GM19455 (cell line): ENCODE measurements around the gene MEG3.

Experiments
- ATAC-seq: cut with Tn5 transposase; IDR thresholded peaks from one replicate; pipeline ENCODE4 v1.9.1; 2021; ENCODE audit not compliant: unreplicated experiment

MEG3 gene

GRCh38 chr14:100879194-100879593 is 53.3 kb downstream of the MEG3 start:
- ATAC-seq: no peak

- no peak for ATAC-seq
Observed at GRCh38 chr14:100879782-100880181, 53.9 kb downstream of the MEG3 start.

DNA sequence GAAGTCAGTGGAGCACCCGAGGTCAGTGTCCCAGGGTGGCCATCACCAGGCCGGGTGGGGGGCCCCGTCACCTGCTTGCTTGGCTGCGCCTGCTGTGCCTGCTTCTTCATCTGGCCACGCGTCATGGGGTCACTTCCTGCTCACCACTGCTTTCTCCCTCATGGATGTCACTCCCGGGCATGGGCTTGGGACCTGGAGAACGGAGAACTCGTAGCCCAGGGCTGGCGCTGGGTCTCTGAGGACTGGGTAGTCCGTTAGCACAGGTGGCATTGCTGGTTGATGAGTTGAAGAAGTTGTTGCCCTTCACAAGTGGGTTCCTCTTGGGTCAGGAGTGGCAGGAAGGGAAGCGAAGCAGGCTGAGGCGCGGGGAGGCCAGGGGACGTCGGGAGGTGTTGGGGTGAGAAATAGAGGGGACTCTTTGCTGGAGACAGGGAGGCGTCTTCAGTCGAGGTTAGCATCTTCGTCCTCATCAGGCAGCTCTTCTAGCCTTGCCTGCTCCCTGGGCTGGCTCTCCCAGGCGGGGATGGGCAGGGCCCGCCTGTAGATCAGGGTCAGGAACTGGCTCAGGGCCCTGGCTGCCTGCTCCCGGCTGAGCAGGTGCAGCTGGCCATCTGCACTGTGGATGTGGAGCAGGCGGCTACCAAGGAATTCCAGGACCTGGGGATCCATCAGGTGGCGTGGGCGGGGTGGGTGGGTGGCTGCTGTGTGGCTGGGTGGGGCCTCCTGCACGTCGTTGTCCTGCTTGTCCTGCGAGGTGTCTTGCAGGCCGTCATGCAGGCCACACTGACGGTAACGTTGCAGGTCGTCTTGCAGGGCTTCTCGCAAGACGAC is 54.6 kb downstream of the MEG3 start:
- ATAC-seq: no peak

DNA sequence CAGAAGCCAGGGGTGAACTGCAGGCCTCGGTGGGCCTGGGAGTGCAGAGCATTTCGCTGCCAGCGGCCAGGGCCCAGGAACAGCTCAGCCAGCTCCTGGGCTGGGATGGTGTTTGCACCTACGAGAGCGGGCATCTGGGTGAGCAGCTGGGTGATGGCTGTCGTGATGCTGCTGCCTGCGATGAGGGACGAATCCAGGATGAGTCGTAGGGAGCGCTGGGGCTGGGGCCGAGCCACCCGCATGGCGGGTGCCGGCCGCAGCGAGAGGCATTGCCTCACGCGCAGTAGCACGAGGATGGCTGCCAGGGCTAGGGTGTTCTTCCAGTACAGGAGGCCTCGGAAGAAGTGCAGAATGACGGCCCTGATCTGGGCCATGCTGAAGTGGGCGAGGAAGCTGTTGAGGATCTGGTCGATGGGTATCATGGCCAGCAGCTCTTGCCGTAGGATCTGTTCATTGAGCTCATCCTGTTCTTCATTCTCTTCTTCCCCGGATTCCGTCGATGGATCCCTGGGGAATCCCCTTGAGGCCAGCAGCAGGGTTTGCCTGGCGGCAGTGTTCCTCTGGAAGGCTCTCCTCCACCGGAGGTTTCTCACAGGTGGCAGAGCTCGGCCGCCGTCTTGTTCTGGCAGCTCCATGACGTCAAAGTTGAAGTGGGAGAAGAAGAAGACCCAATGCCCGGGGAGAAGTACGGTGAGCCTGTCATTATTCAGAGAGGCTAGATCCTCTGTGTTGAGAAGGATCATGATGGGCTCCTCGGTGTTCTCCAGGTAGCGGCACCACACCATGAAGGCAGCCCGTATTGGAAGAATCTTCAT is 55.5 kb downstream of the MEG3 start:
- ATAC-seq: no peak

GRCh38 chr14:100882026-100882967 is 56.4 kb downstream of the MEG3 start:
- ATAC-seq: no peak

- ATAC-seq: no peak
Observed at GRCh38 chr14:100882991-100883788, 57.3 kb downstream of the MEG3 start.

- ATAC-seq: no peak
Observed at GRCh38 chr14:100883789-100884101, 57.8 kb downstream of the MEG3 start.

DNA sequence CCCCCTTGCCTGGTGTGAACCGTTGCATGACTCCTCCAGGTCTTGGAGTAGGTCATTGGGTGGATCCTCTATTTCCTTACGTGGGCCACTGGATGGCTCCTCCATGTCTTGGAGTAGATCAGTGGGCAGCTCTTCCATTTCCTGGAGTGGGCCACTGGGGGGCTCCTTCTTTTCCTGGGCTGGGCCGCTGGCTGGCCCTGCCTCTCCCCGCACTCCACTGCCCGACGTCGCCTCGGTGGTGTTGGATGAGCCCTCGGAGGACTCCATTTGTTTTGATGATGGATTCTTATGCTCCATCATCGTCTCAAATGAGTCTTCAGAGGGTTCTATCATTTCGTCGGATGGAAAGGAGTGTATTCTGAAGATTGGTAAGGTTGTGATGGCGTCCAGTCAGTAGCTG is 58.5 kb downstream of the MEG3 start:
- no peak for ATAC-seq

- ATAC-seq: no peak
Observed at GRCh38 chr14:100885196-100885595, 59.3 kb downstream of the MEG3 start.

DNA sequence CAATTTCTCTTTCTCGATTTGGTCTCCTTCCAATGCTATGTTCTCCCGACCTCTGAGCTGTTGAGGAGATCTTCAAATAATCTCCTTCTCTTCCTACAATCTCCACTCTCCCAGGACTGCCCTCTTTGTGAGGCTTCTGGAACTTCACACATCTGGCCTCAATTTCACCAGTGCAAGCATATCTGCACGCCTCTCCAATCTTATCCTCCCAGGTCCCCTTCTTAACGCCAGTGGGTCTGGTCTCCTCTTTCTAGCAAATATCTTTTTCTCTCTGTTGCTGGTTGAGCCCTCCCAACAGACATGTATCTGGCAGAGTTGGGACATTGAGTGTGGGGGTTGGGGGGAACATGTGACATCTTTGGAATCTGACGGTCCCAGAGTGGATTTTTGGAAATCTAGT is 59.7 kb downstream of the MEG3 start:
- ATAC-seq: no peak

DNA sequence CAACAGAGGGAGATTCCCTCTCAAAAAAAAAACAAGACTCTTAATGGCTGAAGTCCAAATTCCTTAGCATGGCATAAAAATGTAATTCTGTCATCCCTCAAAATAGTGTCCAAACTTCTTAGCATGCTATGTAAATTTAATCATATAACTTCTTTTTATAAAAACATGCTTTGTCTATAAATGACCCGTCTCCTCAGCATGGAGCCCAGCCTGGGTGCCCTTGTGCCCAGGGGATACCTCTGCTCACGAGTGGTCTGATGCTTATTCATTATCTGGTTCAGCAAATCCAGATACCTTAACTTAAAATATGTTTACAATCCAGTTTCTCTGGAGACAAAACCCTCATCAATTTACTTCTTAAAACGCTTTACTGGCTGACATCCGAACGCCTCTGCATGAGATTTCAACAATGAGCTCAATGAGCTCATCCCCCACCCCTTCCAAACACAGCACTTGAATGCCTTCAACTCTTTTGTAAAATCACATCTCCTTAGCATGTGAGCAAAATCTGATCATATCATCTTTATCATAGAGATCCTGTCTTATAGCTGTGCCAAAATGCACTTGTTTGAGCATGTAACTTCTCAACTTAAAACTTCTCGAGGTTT is 61.9 kb downstream of the MEG3 start:
- no peak for ATAC-seq

DNA sequence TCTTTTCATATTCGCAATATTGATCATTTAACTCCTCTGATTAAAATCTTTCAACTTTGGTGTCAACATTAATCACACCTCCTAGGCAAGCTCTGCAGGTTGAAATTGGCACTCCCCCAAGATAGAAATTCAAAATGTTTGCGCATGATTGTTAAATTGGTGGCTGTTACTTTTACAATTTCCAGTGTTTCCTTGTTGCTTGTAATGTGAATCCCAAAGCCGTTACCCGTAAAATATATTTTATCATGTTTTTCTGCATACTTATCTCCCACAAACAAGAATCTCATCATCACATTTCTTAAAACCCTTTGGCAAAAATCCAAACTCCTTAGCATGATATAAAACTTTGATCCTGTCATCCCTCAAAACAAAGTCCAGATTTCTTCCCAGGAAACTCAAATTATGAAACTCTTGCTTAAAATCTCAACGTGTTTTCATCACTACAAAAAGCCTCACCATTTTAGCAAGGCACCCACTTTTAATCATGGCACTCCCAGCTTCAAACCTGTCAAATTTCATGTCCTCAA is 62.9 kb downstream of the MEG3 start:
- no peak for ATAC-seq

- no peak for ATAC-seq
Observed at GRCh38 chr14:100889641-100890040, 63.7 kb downstream of the MEG3 start.

DNA sequence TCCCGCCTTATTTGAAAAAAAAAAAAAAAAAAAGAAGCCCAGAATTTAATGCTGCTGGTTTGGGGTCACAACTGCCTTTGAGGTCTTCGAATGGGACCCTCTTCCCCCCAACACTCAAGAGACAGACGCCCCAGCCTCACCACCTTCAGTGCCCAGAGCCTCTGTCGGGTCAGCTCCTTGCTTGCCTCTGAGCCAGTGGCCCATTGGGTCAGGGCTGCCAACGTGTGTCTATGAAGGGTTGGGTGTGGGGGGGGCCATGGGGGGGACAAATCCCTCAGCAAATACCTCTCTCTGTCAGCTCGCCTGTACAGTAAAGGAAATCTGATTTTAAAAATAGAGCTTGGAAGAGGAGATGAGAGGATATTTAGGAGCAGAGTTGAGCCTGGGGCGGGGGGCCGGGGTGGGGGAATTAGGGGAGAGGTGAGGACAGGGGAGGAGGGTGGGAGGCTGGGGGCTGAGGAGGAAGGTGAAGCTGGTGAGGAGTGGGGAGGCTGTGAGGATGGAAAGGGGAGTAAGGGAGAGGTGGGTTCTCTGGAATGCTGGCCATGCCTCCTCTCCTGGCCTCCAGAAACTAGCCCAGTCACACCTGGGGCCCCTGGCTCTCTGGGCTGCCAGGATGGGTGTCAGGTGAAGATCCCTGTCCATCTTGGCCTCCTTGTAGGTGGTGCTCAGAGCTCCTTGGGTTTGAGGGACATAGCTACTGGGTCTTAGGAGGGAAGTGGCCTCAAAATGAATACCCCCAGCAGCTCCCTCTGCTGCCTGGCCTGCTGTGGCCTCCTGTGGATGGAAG is 64.3 kb downstream of the MEG3 start:
- ATAC-seq: no peak

- ATAC-seq: no peak
Observed at GRCh38 chr14:100891051-100891450, 65.1 kb downstream of the MEG3 start.

GRCh38 chr14:100891501-100892445 is 65.9 kb downstream of the MEG3 start:
- ATAC-seq: no peak

DNA sequence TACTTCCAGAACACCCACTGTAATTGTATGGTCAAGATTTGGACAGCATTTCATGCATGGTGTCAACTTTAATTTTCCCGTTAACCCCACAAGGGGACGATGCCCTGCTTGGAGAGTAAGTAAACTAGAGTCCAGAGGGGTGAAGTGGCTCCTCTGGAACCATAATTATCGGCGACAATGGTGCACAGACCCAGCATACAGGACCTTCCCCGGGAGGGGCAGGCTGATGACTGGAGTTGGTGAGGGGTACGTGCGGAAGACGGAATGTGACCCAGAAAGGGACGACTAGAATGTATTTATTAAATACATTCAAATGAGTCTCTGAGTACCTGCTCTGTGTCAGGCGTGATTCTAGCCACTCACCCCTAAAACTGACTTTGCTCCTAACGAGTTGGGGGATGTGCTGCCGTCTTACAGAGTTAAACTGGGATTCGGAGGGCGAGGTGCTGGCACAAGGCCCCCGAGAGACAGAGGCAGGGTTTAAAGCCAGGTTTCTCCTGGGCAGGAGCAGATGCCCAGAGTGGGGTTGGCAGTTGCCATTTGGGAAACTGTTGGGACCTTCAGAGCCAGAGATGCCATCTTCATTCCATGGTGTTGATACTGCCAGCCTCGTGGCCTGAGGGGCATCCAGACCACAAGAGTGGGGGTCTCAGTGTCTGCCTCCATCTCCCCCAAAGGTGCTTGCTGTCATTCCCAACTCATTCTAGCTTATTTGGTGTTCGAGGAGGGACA is 66.7 kb downstream of the MEG3 start:
- no peak for ATAC-seq
